GM18867 (cell line): ENCODE results near the gene TRIM16.
"Not testable (repeated sequence)": the region's sequence is repeated elsewhere in the genome, so short reads cannot be mapped to it uniquely, and the experiment has no call there.

Source experiments
- ATAC-seq: cut with Tn5 transposase; IDR thresholded peaks from one replicate; pipeline ENCODE4 v1.9.1; 2021; ENCODE audit warnings: mild to moderate bottlenecking, moderate library complexity; ENCODE audit not compliant: unreplicated experiment

Gene TRIM16

DNA sequence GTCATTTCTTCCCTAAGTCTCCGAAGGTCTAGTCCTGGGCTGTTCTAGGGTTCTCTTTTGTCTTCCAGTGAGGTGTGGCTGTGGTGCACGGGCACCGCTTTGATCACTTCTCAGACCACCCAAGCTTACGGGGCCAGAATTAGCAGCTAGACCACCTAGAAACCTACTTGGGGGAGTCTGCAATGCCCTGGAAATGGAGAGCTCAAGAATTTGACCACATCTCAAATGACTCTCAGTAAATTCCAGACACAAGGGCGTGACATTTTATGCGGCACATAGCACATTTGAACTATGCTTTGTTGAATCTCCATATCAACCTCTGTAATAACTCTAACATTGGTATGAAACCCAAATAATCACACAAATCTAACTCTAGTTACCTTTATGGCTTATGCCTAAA lies 24.9 kb downstream of the TRIM16 start:
- no peak for ATAC-seq

DNA sequence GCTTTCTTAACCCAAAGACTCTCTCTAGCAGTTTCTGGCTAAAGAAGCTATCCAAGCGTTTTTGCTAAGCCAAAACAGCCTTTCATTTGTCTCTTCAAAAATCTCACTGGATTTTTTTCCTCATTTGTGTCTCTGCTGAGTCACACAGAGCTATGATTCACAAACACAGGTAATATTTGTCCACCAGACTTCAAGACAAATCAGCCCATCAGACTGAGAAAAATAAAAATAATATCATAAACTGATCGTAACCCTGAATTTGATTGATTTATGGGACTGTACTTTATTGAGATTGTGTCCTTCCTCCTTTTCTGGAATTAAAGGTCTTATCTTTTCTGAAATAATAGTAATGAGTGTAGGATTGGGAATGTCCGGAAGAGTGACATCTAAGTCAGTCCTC lies 25.8 kb downstream of the TRIM16 start:
- no peak for ATAC-seq

DNA sequence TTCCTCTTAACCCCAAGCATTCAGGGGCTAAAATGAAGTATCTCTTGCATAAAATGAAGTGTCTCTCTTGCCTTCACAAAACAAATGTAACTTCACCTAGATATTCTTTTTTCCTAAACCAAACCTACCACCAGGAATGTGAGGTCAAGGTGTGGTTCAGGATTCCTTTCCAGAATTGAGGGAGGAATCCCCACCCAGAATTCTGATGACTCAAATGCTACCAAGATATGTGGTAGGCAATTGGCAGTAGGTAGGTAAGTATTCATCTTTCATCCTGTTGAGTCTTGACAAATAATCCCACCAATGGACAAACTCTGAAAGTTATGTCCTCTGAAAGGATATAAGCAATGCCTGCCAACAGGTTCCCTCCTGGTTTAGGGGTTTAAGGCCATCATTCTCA lies 26.2 kb downstream of the TRIM16 start:
- ATAC-seq, result no peak

DNA sequence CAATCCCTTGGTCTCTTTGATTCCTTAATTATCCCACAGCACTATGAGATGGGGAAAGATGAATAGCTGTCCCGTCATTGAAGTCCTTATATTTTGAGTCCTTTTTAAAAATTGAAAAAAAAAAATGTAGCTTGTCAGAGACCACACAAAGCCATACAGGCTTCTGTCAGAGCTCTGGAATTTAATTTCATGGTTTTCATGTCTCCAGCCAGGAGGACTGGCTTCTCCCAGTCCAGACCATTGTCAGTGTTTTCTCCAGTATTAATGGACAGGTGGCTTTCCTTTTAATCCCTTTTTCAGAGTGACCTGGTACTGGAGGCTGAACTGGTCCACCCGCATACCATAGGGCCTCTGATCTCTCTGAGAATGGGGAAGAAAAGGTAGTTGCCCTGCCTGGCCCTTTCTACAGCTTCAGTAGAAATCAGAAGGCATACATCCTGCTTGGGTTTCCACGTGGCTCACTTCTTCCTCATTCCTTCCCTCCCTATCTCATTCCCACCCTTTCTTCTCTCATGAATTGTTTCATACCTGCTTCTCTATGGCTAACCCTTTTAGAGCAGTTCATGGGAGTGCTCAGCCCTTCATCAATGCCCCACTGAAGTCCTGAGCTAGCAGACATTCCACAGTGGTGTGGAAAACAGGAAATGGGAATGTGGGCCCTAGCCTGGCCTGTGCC lies 29.1 kb downstream of the TRIM16 start:
- ATAC-seq, result no peak

DNA sequence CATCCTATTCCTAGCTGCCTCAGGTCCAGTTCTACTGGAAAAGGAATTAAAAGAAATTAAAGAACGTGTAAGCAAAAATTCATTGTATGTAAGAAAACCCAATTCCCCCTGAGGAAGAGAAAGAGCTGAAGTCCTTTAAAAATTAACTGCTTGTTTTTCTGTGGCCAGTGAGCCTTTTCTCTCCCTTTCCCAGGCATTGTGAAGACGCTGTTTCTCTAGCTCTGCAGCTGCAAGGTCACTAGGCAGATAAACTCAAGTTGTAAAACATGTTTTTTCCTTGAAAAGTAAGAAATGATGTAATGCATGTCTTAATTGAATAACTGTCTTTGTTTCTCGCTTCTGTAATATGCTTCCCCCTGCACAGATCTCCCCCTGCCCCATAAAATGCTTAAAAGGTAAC lies 29.7 kb downstream of the TRIM16 start:
- ATAC-seq, result not testable (repeated sequence)

DNA sequence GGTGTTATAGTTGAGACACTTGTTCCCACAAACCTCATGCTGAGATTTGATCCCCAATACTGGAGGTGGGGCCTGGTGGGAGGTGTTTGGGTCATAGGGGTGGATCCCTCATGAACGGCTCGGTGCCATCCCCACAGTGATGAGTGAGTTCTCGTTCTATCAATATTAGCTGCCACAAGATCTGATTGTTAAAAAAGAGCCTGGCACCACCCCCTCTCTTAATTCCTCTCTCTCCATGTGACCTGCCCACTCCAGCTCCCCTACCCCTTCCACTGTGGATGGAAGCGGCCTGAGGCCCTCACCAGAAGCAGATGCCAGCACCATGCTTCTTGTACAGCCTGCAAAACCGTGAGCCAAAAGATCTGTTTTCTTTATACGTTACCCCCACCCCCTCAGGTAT lies 31.2 kb downstream of the TRIM16 start:
- no peak for ATAC-seq

DNA sequence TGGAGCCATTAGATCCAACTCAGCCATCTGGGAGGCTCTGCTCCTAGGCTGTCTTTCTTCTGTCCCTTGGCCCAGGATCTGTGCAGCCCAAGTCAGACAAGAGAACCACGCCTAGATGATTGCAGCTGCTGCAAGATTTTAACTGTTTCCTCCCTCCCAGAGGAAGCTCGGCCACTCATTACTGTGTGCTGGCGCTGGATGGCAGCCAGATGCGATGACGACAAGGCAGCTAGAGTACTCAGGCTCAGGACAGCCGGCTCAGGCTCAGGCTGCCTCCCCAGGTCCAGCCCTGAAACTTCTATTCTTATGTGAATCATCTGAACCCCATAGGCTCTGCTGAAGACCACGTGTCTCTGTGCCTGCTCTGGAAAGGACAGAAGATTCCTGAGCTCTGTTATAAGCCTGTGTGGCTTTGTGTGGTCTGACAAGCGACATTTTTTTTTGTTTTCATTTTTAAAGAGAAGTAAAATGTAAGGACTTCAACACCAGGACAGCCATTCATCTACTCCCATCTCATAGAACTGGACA lies 32.5 kb downstream of the TRIM16 start:
- no peak for ATAC-seq

DNA sequence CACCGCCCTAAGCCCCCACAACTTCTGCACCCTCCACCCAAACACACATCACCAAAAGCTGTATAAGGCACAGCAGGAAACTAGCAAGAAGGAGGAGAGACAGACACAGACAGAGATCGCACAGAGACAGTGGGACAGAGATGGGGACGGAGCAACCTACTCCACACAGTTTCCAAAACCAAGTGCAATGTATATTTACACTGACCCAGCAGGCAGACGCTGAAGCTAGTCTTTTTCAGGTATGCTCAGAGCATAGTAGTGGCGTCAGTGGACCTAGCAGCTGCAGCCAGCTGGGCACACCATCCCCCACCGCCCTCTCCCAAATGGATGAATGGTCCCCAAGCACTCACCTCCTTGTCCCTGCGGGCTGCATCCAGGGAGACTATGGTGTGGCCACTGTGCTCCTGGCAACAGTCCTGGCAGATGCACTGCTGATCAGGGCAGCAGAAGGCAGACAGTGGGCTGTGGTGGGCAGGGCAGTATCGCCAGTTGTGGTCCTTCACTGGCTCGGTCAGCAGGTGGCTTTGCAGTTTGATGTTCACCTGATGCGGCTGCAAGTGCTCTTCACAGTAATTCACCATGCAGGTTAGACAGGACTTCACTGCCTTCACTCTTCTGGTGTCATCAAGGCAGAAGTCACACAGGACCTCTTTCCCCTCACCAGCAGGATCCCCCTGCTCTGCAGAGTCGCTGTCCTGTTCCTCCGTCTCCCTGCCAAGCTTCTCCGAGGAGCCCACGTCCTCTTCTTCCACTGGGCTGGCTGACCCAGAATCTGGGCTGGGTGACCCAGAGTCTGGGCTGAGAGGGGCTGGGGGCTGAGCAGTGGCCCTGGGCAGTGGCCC lies 33.1 kb downstream of the TRIM16 start:
- no peak for ATAC-seq

DNA sequence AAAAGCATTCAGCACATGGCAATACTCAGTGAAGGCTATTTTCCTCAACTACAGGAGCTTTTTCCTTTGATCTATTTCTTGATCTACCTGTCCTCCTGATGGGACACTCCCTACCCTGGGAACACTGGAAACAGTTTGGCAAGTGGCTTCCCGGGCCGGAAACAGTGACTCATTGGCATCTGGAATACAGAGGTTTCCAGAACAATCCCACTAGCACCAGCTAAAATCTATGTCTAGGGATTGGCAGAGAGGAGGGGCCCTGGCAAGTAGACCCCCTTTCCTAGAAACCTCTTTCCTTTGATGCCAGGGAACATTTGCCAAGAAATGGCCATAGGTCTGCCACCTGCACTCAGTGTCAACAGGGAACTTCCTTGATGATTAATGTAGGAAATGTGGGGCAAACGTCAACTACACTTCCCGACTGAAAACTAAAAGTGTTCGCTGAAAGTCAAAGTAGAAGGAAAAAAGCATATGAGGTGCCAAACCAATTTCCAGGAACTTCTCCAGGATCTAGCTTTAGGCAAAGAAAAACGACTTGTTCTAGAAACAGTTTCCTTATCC lies 34.2 kb downstream of the TRIM16 start:
- no peak for ATAC-seq

DNA sequence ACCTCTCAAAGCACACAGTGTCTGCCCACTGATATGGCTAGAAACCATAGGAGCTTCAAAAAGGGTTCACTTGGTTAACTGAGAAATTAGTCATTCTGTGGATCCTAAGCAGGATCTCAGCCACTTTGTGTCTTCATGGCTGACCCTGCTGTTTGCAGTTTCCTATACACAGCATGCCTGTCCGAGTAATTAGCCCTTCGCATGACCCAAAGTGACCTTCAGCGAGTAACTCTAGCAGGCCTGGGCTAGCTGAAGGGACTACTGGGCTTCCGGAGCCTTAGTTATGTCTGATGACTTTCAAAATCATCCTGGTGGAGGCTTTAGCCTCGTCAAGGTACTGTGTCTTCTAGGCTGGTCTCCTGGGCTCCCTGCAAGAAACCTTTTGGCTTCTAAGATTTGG lies 35.7 kb downstream of the TRIM16 start:
- ATAC-seq, result no peak

DNA sequence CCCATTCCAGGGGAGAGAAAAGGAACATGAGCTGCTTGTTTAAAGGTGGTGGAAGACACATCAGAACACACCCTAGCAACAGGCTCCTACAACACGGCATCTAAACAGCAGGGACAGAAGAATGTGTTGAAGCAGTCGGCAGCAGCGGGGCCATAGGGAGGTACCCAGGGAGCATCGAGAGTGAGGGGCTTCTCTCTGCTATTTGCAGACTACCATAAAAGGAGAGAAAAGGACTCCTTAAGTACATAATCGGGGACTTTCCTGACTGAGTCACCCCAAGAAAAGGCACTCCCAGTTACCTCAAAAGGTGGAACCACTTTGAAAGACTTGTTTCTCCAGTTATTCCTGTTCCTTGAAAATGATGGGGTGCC lies 38.2 kb downstream of the TRIM16 start:
- ATAC-seq, result not testable (repeated sequence)

DNA sequence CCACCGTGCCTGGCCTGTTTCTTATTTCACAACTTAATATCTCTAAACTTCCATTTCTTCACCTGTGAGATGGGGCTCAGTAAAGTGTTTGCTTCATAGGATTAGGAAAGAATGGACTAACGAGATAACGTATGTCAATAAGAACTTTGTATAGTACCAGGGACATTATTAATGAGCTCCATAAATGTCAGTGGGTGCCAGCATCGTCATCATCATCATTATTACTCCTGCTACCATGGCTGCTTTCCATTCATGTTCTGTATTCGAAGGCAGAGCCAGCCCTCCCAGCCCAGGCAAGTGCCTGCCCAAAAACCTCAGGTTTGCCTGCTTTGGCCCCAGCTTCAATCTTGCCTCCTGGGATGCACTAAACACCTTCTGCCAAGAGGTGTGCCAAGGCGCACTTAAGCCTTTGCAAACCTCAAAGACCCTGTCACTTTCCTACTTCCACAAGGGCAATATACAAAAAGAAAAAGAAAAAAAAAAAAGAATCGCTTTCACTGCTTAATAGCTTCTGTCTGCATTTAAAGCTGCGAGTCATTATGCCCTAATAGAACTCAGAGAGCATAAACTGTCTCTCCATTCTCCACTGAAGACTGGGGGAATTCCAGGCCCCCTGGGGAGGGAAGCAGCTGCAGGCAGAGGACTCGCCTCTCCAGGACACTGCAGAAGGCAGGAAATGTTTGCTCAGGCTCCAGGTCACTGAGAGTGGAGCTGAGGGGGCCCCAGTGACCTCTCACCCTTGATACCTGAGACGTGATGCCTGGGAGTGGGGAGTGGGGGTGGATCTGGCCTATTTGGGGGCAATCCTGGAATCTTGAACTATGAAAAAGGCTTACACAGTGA lies 38.8 kb downstream of the TRIM16 start:
- ATAC-seq, result not testable (repeated sequence)

DNA sequence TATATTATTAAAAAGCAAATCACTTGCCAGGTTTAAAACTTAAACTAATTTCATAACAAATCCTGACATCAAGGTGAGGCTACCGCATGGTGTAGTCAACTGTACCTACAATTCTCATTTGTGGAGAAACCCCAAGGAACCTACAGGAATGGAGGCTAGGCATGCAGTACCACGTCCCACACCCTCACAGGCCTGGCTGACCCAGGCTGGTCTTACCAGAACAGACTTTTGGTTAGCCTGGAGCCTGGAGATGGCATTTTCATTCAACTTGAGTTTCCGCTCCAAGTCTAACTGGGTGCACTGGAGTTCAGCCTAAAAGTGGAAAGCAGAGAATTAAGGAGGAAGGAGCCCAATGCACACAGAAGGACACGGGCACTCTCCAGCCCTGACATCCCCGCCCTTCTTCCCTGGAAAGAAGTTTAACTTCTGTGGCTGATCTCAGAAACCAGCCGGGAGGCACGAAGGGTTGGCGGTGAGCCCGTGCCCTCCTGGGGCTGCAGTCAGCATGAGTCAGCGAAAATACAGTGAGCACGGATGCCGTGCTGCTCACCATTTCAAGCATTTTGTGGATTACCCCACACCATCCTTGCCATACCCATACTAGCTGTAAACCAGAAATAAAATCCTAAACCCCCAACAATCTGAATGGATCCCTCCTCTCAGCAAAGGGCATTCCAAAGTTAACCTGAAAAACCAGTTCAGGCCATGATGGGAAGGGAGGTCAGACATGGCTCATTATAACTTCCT lies 41.4 kb downstream of the TRIM16 start:
- not testable (repeated sequence) for ATAC-seq

DNA sequence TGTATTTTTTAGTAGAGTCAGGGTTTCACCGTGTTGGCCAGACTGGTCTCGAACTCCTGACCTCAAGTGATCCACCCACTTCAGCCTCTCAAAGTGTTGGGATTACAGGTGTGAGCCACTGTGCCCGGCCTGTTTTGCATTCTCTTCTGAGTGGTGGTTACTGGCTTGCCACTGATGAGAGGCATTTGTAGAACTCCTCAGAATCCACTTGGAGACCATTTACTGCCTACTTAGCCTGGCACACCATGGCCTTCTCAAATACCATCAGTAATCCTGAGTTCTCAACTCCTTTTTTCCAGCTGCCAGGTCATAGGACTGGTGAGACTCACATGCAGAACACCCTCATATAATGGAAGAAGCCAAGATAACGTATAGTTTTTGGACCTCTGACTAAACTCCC lies 42.1 kb downstream of the TRIM16 start:
- ATAC-seq, result not testable (repeated sequence)

DNA sequence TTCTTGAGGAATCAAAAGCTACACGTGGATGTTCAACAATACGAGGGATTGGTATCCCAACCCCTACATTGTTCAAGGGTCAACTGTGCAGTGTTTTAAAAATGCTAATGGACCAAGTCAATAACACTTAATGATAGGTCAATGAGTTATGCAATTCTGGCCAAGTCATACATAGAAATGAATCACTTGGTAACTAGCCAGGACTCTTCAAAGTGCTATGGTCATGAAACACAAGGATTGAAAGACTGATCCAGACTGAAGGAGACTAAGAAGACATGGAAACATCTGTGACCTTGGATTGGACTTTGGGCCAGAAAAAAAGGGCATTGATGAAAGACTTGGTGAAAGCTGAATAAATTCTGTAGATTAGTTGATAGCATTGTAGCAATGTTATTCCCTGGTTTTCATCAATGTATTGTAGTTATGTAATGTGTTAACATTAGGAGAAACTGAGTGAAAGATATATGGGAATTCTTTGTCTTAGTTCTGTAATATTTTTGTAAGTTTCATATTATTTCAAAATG lies 53.1 kb downstream of the TRIM16 start:
- not testable (repeated sequence) for ATAC-seq

DNA sequence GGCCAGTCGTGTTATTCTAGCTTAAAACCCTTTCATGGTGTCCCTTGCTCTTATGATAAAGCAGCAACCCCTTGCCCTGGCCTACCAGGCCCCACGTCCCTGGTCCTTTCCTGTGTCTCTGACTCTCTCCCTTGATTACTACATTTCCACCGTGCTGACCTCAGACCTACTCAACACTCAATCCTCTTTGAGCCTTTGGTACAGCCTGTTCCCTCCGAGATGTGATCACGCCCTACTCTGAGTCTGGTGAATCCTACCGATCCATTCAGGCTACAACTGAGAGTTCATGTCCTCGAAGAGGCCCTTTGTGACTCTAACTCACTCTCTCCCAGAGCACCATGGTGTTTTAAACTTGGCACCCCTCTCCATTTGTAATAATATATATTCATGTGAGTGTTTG lies 54.1 kb downstream of the TRIM16 start:
- ATAC-seq, result not testable (repeated sequence)

DNA sequence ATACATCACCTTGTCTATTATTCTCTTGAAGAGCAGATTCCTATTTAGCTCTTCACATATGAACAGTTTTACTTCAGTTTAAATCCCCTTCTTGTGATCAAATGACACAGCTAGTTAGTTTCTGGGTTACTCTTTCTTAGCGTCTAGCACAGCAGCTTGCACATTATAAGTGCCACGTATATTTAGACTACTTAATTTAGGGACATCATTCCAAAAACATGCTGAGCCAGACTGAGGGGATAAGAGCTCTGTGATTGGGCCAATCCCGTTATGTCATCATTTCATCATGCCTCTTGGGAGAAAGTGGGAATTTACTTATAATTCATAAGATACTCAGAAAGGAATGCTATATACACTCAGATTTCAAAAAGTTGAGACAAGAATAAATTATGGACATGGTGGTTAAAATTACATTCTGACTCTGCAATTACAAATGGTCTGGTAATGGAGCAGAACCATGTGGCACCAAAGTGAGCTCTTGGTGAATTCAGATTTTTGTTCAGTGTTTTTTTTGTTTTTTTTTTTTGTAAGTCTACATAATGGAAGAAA lies 60.4 kb downstream of the TRIM16 start:
- not testable (repeated sequence) for ATAC-seq

DNA sequence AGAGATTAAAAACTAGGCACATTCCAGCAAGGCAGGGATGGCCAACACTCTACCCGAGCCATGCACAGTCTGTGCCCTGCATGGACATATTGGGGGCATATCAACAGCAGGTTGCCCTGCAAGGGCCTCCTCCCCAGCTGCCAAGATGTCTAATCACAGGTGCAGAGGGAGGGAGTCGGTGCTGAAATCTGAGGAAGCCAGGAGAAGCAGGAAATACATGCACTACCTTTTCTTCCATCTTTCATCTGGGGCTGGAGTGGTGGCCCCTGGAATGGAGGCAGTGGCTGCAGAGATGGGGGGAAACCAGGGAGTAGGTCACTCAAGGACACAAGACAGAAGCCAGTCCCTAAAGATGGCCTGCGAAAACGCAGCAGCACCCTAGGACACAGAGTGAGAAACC lies 60.9 kb downstream of the TRIM16 start:
- not testable (repeated sequence) for ATAC-seq

DNA sequence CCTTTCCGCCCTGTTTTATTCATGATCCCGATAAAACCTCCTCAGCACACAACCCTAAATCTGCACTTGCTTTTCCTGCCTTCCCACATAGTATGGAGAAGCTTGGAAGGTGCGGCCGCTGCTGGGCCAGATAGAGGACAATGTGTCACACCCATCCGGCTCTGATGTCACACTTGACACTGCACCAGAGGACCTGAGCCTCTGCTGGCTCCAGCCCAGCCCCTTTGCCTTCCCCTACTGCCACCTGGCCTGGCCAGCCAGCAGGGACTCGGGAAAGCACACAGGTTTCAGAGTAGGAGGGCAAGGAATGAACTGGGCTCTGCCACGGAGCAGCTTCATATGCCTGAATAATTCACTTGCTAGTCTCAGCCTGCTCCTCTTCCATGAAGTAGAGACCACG lies 62.0 kb downstream of the TRIM16 start:
- not testable (repeated sequence) for ATAC-seq
